ENCODE results near the gene CLIP1.

Gene CLIP1

GRCh38 chr12:122355706-122356105 lies 66.8 kb downstream of the CLIP1 start:
- DNase-seq (ENCODE audit: low read depth) = no peak

- DNase-seq (ENCODE audit: low read depth) = no peak
Observed at GRCh38 chr12:122354958-122355641, 67.4 kb downstream of the CLIP1 start.

GRCh38 chr12:122352394-122352793 lies 70.1 kb downstream of the CLIP1 start:
- DNase-seq (ENCODE audit: low read depth) = no peak

- DNase-seq (ENCODE audit: low read depth) = no peak
Observed at GRCh38 chr12:122350141-122350848, 72.2 kb downstream of the CLIP1 start.

- no peak for DNase-seq (ENCODE audit: low read depth)
Observed at GRCh38 chr12:122349078-122349477, 73.4 kb downstream of the CLIP1 start.

- no peak for DNase-seq (ENCODE audit: low read depth)
Observed at GRCh38 chr12:122348505-122348904, 74.0 kb downstream of the CLIP1 start.

- no peak for DNase-seq (ENCODE audit: low read depth)
Observed at GRCh38 chr12:122346054-122346453, 76.4 kb downstream of the CLIP1 start.

GRCh38 chr12:122345042-122345441 lies 77.4 kb downstream of the CLIP1 start:
- no peak for DNase-seq (ENCODE audit: low read depth)

GRCh38 chr12:122336015-122336946 lies 86.2 kb downstream of the CLIP1 start:
- DNase-seq (ENCODE audit: low read depth) = peak; percentile 26

GRCh38 chr12:122333142-122334087 lies 89.1 kb downstream of the CLIP1 start:
- DNase-seq (ENCODE audit: low read depth) = no peak

GRCh38 chr12:122327494-122328385 lies 94.7 kb downstream of the CLIP1 start:
- DNase-seq (ENCODE audit: low read depth) = no peak

- DNase-seq (ENCODE audit: low read depth) = no peak
Observed at GRCh38 chr12:122327014-122327413, 95.5 kb downstream of the CLIP1 start.

- no peak for DNase-seq (ENCODE audit: low read depth)
Observed at GRCh38 chr12:122326586-122326985, 95.9 kb downstream of the CLIP1 start.

- DNase-seq (ENCODE audit: low read depth) = no peak
Observed at GRCh38 chr12:122323311-122324019, 99.0 kb downstream of the CLIP1 start.

- no peak for DNase-seq (ENCODE audit: low read depth)
Observed at GRCh38 chr12:122322501-122322900, 100.0 kb downstream of the CLIP1 start.

GRCh38 chr12:122318607-122319605 lies 103.6 kb downstream of the CLIP1 start:
- no peak for DNase-seq (ENCODE audit: low read depth)

GRCh38 chr12:122312926-122313325 lies 109.5 kb downstream of the CLIP1 start:
- no peak for DNase-seq (ENCODE audit: low read depth)

- DNase-seq (ENCODE audit: low read depth) = no peak
Observed at GRCh38 chr12:122311696-122312095, 110.8 kb downstream of the CLIP1 start.
